ENCODE results near the gene TNFRSF19. TPM values are rescaled to one million over a fixed set of nuclear protein-coding genes. Genes with fewer than 3 reads are reported as not detected.

The TNFRSF19 gene
- total and polyA plus RNA-seq, 4 donors = 0.27 to 2.8 (median 0.91) TPM

GRCh38 chr13:23695196-23695595 is 125.0 kb downstream of the TNFRSF19 start:
- no peak overlapping the region for H3K27ac ChIP-seq (ENCODE audit: low read depth in 1 of 2, low read length in 2 of 2)
- TF ChIP-seq MAX (IDR thresholded peaks at IDR 0.05) (no peak), ZBTB33 (IDR thresholded peaks at IDR 0.05) (no peak), EGR1 (IDR thresholded peaks at IDR 0.05; ENCODE audit: low read depth in 2 of 2) (no peak), RXRA (IDR thresholded peaks at IDR 0.05) (no peak), SP1 (IDR thresholded peaks at IDR 0.05) (no peak), GABPA (IDR thresholded peaks at IDR 0.05 in 1 of 2, conservative IDR thresholded peaks at IDR 0.05 in 1 of 2) (no peak), NR2F2 (IDR thresholded peaks at IDR 0.05) (no peak), RAD21 (IDR thresholded peaks at IDR 0.05) (no peak), FOXA2 (IDR thresholded peaks at IDR 0.05) (no peak), HNF4A (conservative IDR thresholded peaks at IDR 0.05) (no peak), CTCF (IDR thresholded peaks at IDR 0.05; ENCODE audit: low read depth, low read length, missing input control) (no peak), TAF1 (conservative IDR thresholded peaks at IDR 0.05) (no peak), JUND (IDR thresholded peaks at IDR 0.05) (no peak), ATF3 (IDR thresholded peaks at IDR 0.05) (no peak)
- no peak for DNase-seq (ENCODE audit: low spot score)
- H3K9me3 ChIP-seq (ENCODE audit: control insufficient read depth in 4 of 4, low read length in 3 of 4) = no peaks in the 10 kb centered on the region
- WGBS = 62% methylated on average over 28 of the region's 28 CpGs
- no peak overlapping the region for H3K9ac ChIP-seq (ENCODE audit: low read depth in 1 of 2, low read length in 2 of 2)
- no peak overlapping the region for H3K4me3 ChIP-seq (ENCODE audit: low read depth in 1 of 3, low read length in 3 of 3)
- H3K36me3 ChIP-seq (ENCODE audit: control insufficient read depth in 4 of 4, insufficient read depth in 3 of 4, low read depth in 1 of 4, low read length in 3 of 4) = no peaks in the 10 kb centered on the region
- H3K4me1 ChIP-seq (ENCODE audit: control insufficient read depth in 4 of 4, insufficient read depth in 4 of 4, low read length in 3 of 4) = peaks cover 0 to 2% (median 1%) of the 10 kb centered on the region in 4 donors
- H3K27me3 ChIP-seq (ENCODE audit: control insufficient read depth in 4 of 4, insufficient read depth in 4 of 4, low read length in 3 of 4) = peaks cover 0 to 5% (median 0%) of the 10 kb centered on the region in 4 donors

GRCh38 chr13:23695711-23696464 is 125.7 kb downstream of the TNFRSF19 start:
- H3K27ac ChIP-seq (ENCODE audit: low read depth in 1 of 2, low read length in 2 of 2) = no peak overlapping the region
- no peak overlapping the region for H3K9ac ChIP-seq (ENCODE audit: low read depth in 1 of 2, low read length in 2 of 2)
- no peak overlapping the region for H3K4me3 ChIP-seq (ENCODE audit: low read depth in 1 of 3, low read length in 3 of 3)
- TF ChIP-seq ZBTB33 (IDR thresholded peaks at IDR 0.05) (no peak), TAF1 (conservative IDR thresholded peaks at IDR 0.05) (no peak), REST (IDR thresholded peaks at IDR 0.05) (no peak), RXRA (IDR thresholded peaks at IDR 0.05) (no peak), GABPA (IDR thresholded peaks at IDR 0.05 in 1 of 2, conservative IDR thresholded peaks at IDR 0.05 in 1 of 2) (no peak), RAD21 (IDR thresholded peaks at IDR 0.05) (no peak), FOXA1 (IDR thresholded peaks at IDR 0.05) (no peak), SP1 (IDR thresholded peaks at IDR 0.05) (no peak), HNF4G (IDR thresholded peaks at IDR 0.05) (no peak), ATF3 (IDR thresholded peaks at IDR 0.05) (no peak), NR2F2 (IDR thresholded peaks at IDR 0.05) (no peak), YY1 (IDR thresholded peaks at IDR 0.05) (no peak), MAX (IDR thresholded peaks at IDR 0.05) (no peak)

More at GRCh38 chr13:23695711-23696464, 125.7 kb downstream of the TNFRSF19 start:
- H3K36me3 ChIP-seq (ENCODE audit: control insufficient read depth in 4 of 4, insufficient read depth in 3 of 4, low read depth in 1 of 4, low read length in 3 of 4) = no peaks in the 10 kb centered on the region
- H3K27me3 ChIP-seq (ENCODE audit: control insufficient read depth in 4 of 4, insufficient read depth in 4 of 4, low read length in 3 of 4) = peaks cover 0 to 5% (median 0%) of the 10 kb centered on the region in 4 donors
- no peaks in the 10 kb centered on the region for H3K9me3 ChIP-seq (ENCODE audit: control insufficient read depth in 4 of 4, low read length in 3 of 4)
- peaks cover 0 to 2% (median 1%) of the 10 kb centered on the region in 4 donors for H3K4me1 ChIP-seq (ENCODE audit: control insufficient read depth in 4 of 4, insufficient read depth in 4 of 4, low read length in 3 of 4)
- 50% methylated on average over 46 of the region's 46 CpGs for WGBS
- DNase-seq (ENCODE audit: low spot score) = peak; percentile 62

Measured in liver (tissue), 9 donors.